GM18870 (cell line): ENCODE results near the gene PPP6R1.

ENCODE experiments used
- ATAC-seq: cut with Tn5 transposase; IDR thresholded peaks from one replicate; pipeline ENCODE4 v1.9.1; 2021; ENCODE audit warnings: moderate library complexity; ENCODE audit not compliant: unreplicated experiment

Gene PPP6R1

DNA sequence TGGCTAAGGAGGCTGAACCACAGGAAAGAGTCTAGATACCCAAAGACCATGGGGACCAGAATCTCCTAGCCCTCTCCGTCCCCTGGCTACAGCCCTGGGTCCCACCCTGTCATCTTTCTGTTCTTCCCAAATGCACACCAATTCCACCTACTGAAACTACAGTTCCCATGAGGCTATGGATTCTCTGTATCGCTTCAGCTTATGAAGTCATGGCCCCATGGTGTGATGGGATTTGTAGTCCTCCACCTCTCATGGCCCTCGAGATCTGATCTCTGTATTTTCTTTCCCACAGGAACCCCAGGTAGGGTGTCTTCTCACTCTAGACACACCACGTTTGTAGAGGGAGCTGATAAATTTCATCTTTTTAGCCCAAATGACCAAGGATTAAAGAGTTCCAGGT, 61.3 kb downstream of the PPP6R1 start:
- no peak for ATAC-seq

DNA sequence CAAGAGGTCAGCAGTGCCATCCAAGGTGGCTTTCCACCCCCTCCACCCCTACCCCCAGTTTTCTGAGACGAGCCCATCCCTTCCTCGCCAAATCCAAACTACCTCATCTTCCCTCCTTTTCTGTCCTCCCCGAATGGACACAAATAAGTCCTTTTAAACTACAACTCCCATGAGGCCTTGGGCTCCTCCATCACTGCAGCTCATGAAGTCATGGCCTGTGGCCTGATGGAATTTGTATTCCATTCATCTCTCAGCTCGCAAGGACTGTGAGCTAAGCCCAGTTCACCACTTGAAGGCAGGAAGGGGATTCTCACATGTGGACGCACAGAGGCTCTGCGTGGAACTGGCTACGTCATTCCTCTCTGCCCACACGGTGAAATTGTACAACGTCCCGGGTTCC, 62.0 kb downstream of the PPP6R1 start:
- ATAC-seq, result no peak

- ATAC-seq, result no peak
Measured at GRCh38 chr19:55193481-55193880, 65.3 kb downstream of the PPP6R1 start.

DNA sequence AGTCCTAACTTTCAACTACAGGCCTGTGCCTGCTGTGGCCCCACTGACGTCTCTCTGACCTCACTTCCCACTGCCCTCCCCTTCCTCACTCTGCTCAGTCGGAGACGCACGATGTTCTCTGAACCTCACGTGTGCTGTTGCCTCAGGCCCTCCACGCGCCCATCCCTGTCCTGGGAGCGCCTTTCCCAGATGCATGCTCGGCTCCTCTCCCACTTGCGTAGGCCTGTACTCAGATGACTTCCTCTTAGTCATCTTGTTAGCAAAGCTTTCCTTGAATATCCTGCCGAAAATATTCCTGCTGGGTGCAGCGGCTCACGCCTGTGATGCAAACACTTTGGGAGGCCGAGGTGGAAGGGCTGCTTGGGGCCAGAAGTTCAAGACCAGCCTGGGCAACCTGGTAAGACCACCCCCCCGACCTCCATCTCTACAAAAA, 69.4 kb downstream of the PPP6R1 start:
- ATAC-seq, result no peak

- ATAC-seq, result no peak
Measured at GRCh38 chr19:55188625-55189024, 70.2 kb downstream of the PPP6R1 start.

GRCh38 chr19:55186080-55186479, 72.7 kb downstream of the PPP6R1 start:
- no peak for ATAC-seq

- no peak for ATAC-seq
Measured at GRCh38 chr19:55181740-55182139, 77.1 kb downstream of the PPP6R1 start.
